C4-2B (cell line): ENCODE measurements around the gene NFATC2.

Experiments used
- ZFX ChIP-seq: fragments of 450-650 bp; IDR thresholded peaks from 2 replicates; pipeline ENCODE4 v1.6.1; 2017
- TF ChIP-seq, protein P1 (sequence below): fragments of 450-650 bp; conservative IDR thresholded peaks from 2 replicates; pipeline ENCODE4 v1.5.1; 2017; ENCODE audit warnings: mild to moderate bottlenecking

DNA sequence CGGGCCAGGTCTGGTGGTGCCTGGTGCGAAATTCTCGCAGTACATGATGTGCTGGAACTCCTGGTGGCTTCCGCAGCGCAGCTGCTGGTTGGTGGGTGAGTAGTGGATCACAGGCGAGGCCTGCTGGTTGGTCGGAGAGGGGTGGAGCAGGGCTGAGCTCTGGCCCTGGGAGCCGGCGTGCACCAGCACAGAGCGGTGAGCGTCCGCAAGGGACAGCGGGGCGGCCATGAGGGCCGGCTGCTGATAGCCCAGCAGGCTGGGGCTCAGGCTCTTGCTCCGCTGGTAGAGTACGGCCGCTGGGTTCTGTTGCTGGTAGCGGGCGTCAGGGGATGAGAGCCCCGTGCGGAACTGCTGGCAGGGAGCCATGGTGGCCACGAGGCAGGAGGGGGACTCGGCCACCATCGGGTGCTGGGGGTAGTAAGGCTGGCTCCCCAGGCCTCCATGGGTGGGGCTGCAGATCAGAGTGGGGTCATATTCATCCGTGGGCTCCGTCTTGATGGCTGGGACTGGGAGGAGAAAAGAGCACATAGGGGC lies 110.2 kb downstream of the NFATC2 start:
- TF ChIP-seq, protein P1, sequence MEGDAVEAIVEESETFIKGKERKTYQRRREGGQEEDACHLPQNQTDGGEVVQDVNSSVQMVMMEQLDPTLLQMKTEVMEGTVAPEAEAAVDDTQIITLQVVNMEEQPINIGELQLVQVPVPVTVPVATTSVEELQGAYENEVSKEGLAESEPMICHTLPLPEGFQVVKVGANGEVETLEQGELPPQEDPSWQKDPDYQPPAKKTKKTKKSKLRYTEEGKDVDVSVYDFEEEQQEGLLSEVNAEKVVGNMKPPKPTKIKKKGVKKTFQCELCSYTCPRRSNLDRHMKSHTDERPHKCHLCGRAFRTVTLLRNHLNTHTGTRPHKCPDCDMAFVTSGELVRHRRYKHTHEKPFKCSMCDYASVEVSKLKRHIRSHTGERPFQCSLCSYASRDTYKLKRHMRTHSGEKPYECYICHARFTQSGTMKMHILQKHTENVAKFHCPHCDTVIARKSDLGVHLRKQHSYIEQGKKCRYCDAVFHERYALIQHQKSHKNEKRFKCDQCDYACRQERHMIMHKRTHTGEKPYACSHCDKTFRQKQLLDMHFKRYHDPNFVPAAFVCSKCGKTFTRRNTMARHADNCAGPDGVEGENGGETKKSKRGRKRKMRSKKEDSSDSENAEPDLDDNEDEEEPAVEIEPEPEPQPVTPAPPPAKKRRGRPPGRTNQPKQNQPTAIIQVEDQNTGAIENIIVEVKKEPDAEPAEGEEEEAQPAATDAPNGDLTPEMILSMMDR, result no peak
- no peak for TF ChIP-seq ZFX
